Measurements from ENCODE around the gene LYRM4.

The LYRM4 gene

GRCh38 chr6:5120011-5120410 is 140.7 kb downstream of the LYRM4 start:
- no peak overlapping the region for H3K4ac ChIP-seq (ENCODE audit: low read depth, low read length)
- H2BK120ac ChIP-seq (ENCODE audit: insufficient read depth, low read length, poor library complexity), result no peak overlapping the region
- H3K4me2 ChIP-seq (ENCODE audit: low read length), result no peak overlapping the region
- no peak for DNase-seq
- no peaks in the 10 kb centered on the region for H3K27me3 ChIP-seq (ENCODE audit: insufficient read depth, low read length)
- peaks cover 1% of the 10 kb centered on the region for H3K9me3 ChIP-seq (ENCODE audit: insufficient read depth, low read depth, low read length)
- no peak overlapping the region for H4K91ac ChIP-seq (ENCODE audit: low read depth, low read length)
- H3K14ac ChIP-seq (ENCODE audit: low read length), result no peak overlapping the region
- no peak overlapping the region for H3K23ac ChIP-seq (ENCODE audit: low read length)
- H3K4me3 ChIP-seq (ENCODE audit: low read depth, low read length), result no peak overlapping the region
- H2BK12ac ChIP-seq (ENCODE audit: low read length), result no peak overlapping the region
- H3K9ac ChIP-seq (ENCODE audit: low read length), result no peak overlapping the region
- H3K27ac ChIP-seq (ENCODE audit: low read depth, low read length), result no peak overlapping the region
- no peak overlapping the region for H2AK5ac ChIP-seq (ENCODE audit: low read length)
- no peak overlapping the region for H4K12ac ChIP-seq (ENCODE audit: low read depth, low read length)
- no CpG with 5 or more reads among the region's 10 CpGs for WGBS (ENCODE audit: extremely low coverage, insufficient coverage, insufficient read length)
- H4K8ac ChIP-seq (ENCODE audit: low read depth, low read length), result no peak overlapping the region
- H3K79me1 ChIP-seq (ENCODE audit: low read length), result no peaks in the 10 kb centered on the region
- H2BK5ac ChIP-seq (ENCODE audit: low read depth, low read length, poor library complexity), result no peak overlapping the region
- no peaks in the 10 kb centered on the region for H3K36me3 ChIP-seq (ENCODE audit: control insufficient read depth in 1 of 2, insufficient read depth in 2 of 2, low read length in 2 of 2)
- H3K4me1 ChIP-seq (ENCODE audit: control insufficient read depth in 1 of 2, insufficient read depth in 2 of 2, low read length in 2 of 2), result peaks cover 1 to 2% of the 10 kb centered on the region in 2 experiments
- no peaks in the 10 kb centered on the region for H3K79me2 ChIP-seq (ENCODE audit: control insufficient read depth, insufficient read depth, low read length, poor library complexity)
- H3K18ac ChIP-seq (ENCODE audit: low read length), result no peak overlapping the region
- H2AFZ ChIP-seq (ENCODE audit: insufficient read depth, low read length, poor library complexity), result no peak overlapping the region

GRCh38 chr6:5119090-5119951 is 141.4 kb downstream of the LYRM4 start:
- H3K79me2 ChIP-seq (ENCODE audit: control insufficient read depth, insufficient read depth, low read length, poor library complexity), result no peaks in the 10 kb centered on the region
- H3K23ac ChIP-seq (ENCODE audit: low read length), result no peak overlapping the region
- DNase-seq, result no peak
- no peak overlapping the region for H2BK120ac ChIP-seq (ENCODE audit: insufficient read depth, low read length, poor library complexity)
- H3K4me2 ChIP-seq (ENCODE audit: low read length), result no peak overlapping the region
- no peak overlapping the region for H4K91ac ChIP-seq (ENCODE audit: low read depth, low read length)
- H3K9me3 ChIP-seq (ENCODE audit: insufficient read depth, low read depth, low read length), result peaks cover 1% of the 10 kb centered on the region
- no peak overlapping the region for H3K4ac ChIP-seq (ENCODE audit: low read depth, low read length)
- H3K27me3 ChIP-seq (ENCODE audit: insufficient read depth, low read length), result no peaks in the 10 kb centered on the region
- no peak overlapping the region for H2BK5ac ChIP-seq (ENCODE audit: low read depth, low read length, poor library complexity)
- no peak overlapping the region for H3K4me3 ChIP-seq (ENCODE audit: low read depth, low read length)
- H3K79me1 ChIP-seq (ENCODE audit: low read length), result no peaks in the 10 kb centered on the region
- H3K9ac ChIP-seq (ENCODE audit: low read length), result no peak overlapping the region
- WGBS (ENCODE audit: extremely low coverage, insufficient coverage, insufficient read length), result no CpG with 5 or more reads among the region's 17 CpGs
- H3K18ac ChIP-seq (ENCODE audit: low read length), result no peak overlapping the region
- H3K27ac ChIP-seq (ENCODE audit: low read depth, low read length), result no peak overlapping the region
- H4K8ac ChIP-seq (ENCODE audit: low read depth, low read length), result no peak overlapping the region
- H3K14ac ChIP-seq (ENCODE audit: low read length), result no peak overlapping the region
- H3K36me3 ChIP-seq (ENCODE audit: control insufficient read depth in 1 of 2, insufficient read depth in 2 of 2, low read length in 2 of 2), result no peaks in the 10 kb centered on the region
- no peak overlapping the region for H2BK12ac ChIP-seq (ENCODE audit: low read length)
- no peaks in the 10 kb centered on the region for H3K4me1 ChIP-seq (ENCODE audit: control insufficient read depth in 1 of 2, insufficient read depth in 2 of 2, low read length in 2 of 2)
- no peak overlapping the region for H2AFZ ChIP-seq (ENCODE audit: insufficient read depth, low read length, poor library complexity)
- H4K12ac ChIP-seq (ENCODE audit: low read depth, low read length), result no peak overlapping the region
- H2AK5ac ChIP-seq (ENCODE audit: low read length), result no peak overlapping the region

GRCh38 chr6:5116243-5116991 is 144.3 kb downstream of the LYRM4 start:
- Histone ChIP-seq H3K4ac (ENCODE audit: low read depth, low read length) (no peak overlapping the region), H3K4me2 (ENCODE audit: low read length) (no peak overlapping the region), H2BK12ac (ENCODE audit: low read length) (no peak overlapping the region), H3K79me2 (ENCODE audit: control insufficient read depth, insufficient read depth, low read length, poor library complexity) (no peaks in the 10 kb centered on the region), H4K91ac (ENCODE audit: low read depth, low read length) (no peak overlapping the region), H2AK5ac (ENCODE audit: low read length) (no peak overlapping the region), H3K27me3 (ENCODE audit: insufficient read depth, low read length) (no peaks in the 10 kb centered on the region), H3K18ac (ENCODE audit: low read length) (no peak overlapping the region), H4K12ac (ENCODE audit: low read depth, low read length) (no peak overlapping the region), H3K9me3 (ENCODE audit: insufficient read depth, low read depth, low read length) (no peaks in the 10 kb centered on the region), H3K14ac (ENCODE audit: low read length) (no peak overlapping the region), H3K36me3 (ENCODE audit: control insufficient read depth in 1 of 2, insufficient read depth in 2 of 2, low read length in 2 of 2) (no peaks in the 10 kb centered on the region), H3K27ac (ENCODE audit: low read depth, low read length) (no peak overlapping the region), H2AFZ (ENCODE audit: insufficient read depth, low read length, poor library complexity) (no peak overlapping the region), H3K9ac (ENCODE audit: low read length) (no peak overlapping the region), H3K23ac (ENCODE audit: low read length) (no peak overlapping the region), H2BK5ac (ENCODE audit: low read depth, low read length, poor library complexity) (no peak overlapping the region), H3K4me3 (ENCODE audit: low read depth, low read length) (no peak overlapping the region), H3K79me1 (ENCODE audit: low read length) (no peaks in the 10 kb centered on the region), H3K4me1 (ENCODE audit: control insufficient read depth in 1 of 2, insufficient read depth in 2 of 2, low read length in 2 of 2) (peaks cover 0 to 12% of the 10 kb centered on the region in 2 experiments), H2BK120ac (ENCODE audit: insufficient read depth, low read length, poor library complexity) (no peak overlapping the region), H4K8ac (ENCODE audit: low read depth, low read length) (no peak overlapping the region)
- WGBS (ENCODE audit: extremely low coverage, insufficient coverage, insufficient read length), result no CpG with 5 or more reads among the region's 9 CpGs
- DNase-seq, result no peak

- Histone ChIP-seq H2AK5ac (ENCODE audit: low read length) (no peak overlapping the region), H3K27ac (ENCODE audit: low read depth, low read length) (no peak overlapping the region), H3K36me3 (ENCODE audit: control insufficient read depth in 1 of 2, insufficient read depth in 2 of 2, low read length in 2 of 2) (no peaks in the 10 kb centered on the region), H3K23ac (ENCODE audit: low read length) (no peak overlapping the region), H3K4ac (ENCODE audit: low read depth, low read length) (no peak overlapping the region), H3K79me2 (ENCODE audit: control insufficient read depth, insufficient read depth, low read length, poor library complexity) (no peaks in the 10 kb centered on the region), H3K79me1 (ENCODE audit: low read length) (no peaks in the 10 kb centered on the region), H3K14ac (ENCODE audit: low read length) (no peak overlapping the region), H2BK5ac (ENCODE audit: low read depth, low read length, poor library complexity) (no peak overlapping the region), H4K8ac (ENCODE audit: low read depth, low read length) (no peak overlapping the region), H3K27me3 (ENCODE audit: insufficient read depth, low read length) (no peaks in the 10 kb centered on the region), H4K12ac (ENCODE audit: low read depth, low read length) (no peak overlapping the region), H3K4me1 (ENCODE audit: control insufficient read depth in 1 of 2, insufficient read depth in 2 of 2, low read length in 2 of 2) (peaks cover 0 to 12% of the 10 kb centered on the region in 2 experiments), H2BK12ac (ENCODE audit: low read length) (no peak overlapping the region), H4K91ac (ENCODE audit: low read depth, low read length) (no peak overlapping the region), H2BK120ac (ENCODE audit: insufficient read depth, low read length, poor library complexity) (no peak overlapping the region), H2AFZ (ENCODE audit: insufficient read depth, low read length, poor library complexity) (no peak overlapping the region), H3K18ac (ENCODE audit: low read length) (no peak overlapping the region), H3K4me3 (ENCODE audit: low read depth, low read length) (no peak overlapping the region), H3K4me2 (ENCODE audit: low read length) (no peak overlapping the region), H3K9ac (ENCODE audit: low read length) (no peak overlapping the region), H3K9me3 (ENCODE audit: insufficient read depth, low read depth, low read length) (no peaks in the 10 kb centered on the region)
- WGBS (ENCODE audit: extremely low coverage, insufficient coverage, insufficient read length), result no CpG with 5 or more reads among the region's 10 CpGs
- peak; percentile 64 to 74 for DNase-seq
Measured at GRCh38 chr6:5115168-5115567, 145.6 kb downstream of the LYRM4 start.

All from trophoblast cell (in vitro differentiated cells and primary cell).